ENCODE data around the gene WNT5A.

- TF ChIP-seq, protein P1, sequence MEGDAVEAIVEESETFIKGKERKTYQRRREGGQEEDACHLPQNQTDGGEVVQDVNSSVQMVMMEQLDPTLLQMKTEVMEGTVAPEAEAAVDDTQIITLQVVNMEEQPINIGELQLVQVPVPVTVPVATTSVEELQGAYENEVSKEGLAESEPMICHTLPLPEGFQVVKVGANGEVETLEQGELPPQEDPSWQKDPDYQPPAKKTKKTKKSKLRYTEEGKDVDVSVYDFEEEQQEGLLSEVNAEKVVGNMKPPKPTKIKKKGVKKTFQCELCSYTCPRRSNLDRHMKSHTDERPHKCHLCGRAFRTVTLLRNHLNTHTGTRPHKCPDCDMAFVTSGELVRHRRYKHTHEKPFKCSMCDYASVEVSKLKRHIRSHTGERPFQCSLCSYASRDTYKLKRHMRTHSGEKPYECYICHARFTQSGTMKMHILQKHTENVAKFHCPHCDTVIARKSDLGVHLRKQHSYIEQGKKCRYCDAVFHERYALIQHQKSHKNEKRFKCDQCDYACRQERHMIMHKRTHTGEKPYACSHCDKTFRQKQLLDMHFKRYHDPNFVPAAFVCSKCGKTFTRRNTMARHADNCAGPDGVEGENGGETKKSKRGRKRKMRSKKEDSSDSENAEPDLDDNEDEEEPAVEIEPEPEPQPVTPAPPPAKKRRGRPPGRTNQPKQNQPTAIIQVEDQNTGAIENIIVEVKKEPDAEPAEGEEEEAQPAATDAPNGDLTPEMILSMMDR (IDR thresholded peaks at IDR 0.05; ENCODE audit: extremely low read depth in 1 of 2, insufficient read depth in 1 of 2, low read depth in 1 of 2, low read length in 2 of 2), result no peak
- TF ChIP-seq POLR2A (IDR thresholded peaks at IDR 0.05; ENCODE audit: low read depth, low read length), result no peak
- TF ChIP-seq GATA2 (IDR thresholded peaks at IDR 0.05; ENCODE audit: insufficient read depth, insufficient read length, low read depth, low read length), result no peak
- TF ChIP-seq MYC (IDR thresholded peaks at IDR 0.05; ENCODE audit: low read depth, low read length), result no peak
- TF ChIP-seq, protein P2, sequence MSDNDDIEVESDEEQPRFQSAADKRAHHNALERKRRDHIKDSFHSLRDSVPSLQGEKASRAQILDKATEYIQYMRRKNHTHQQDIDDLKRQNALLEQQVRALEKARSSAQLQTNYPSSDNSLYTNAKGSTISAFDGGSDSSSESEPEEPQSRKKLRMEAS (IDR thresholded peaks at IDR 0.05; ENCODE audit: insufficient read depth, insufficient read length), result no peak
- no peak for TF ChIP-seq FOS (IDR thresholded peaks at IDR 0.05; ENCODE audit: borderline replicate concordance, insufficient read depth, low read length)
- TF ChIP-seq EZH2 (IDR thresholded peaks at IDR 0.05; ENCODE audit: borderline replicate concordance, low read depth, low read length, severe bottlenecking), result no peak
- no peak for TF ChIP-seq POLR2AphosphoS5 (IDR thresholded peaks at IDR 0.05; ENCODE audit: insufficient read depth, low read depth, low read length)
Observed at GRCh38 chr3:55439657-55440056, 47.4 kb downstream of the WNT5A start.

Measured in endothelial cell of umbilical vein (primary cell).